K562 (cell line): ENCODE data around the gene CHAD. TPM values are rescaled to one million over a fixed set of nuclear protein-coding genes. Genes with fewer than 3 reads are reported as not detected.

Experiments
- E4F1 ChIP-seq: fragments of 250-450 bp; sonication (Bioruptor Pico); IDR thresholded peaks from 2 replicates; pipeline ENCODE4 v1.5.0; 2021; ENCODE audit warnings: mild to moderate bottlenecking, borderline replicate concordance
- ELK1 ChIP-seq: sonication (generic); formaldehyde crosslinking; IDR thresholded peaks from 2 replicates; pipeline ENCODE4 v1.8.1; 2022; ENCODE audit warnings: missing genetic modification reagents
- FOXK1 ChIP-seq: sonication (generic); formaldehyde crosslinking; IDR thresholded peaks from 2 replicates; pipeline ENCODE4 v1.8.0; 2022; ENCODE audit warnings: missing genetic modification reagents, mild to moderate bottlenecking, borderline replicate concordance
- KDM4B ChIP-seq, 2 experiments: fragments of 450-650 bp in 1 of 2; sonication (generic) in 1 of 2; IDR thresholded peaks; 2 replicates each; pipeline ENCODE4 v1.6.1; 2016 to 2017; ENCODE audit warnings: borderline replicate concordance in 2 of 2, antibody characterized with exemption in 1 of 2, low read depth in 1 of 2, mild to moderate bottlenecking in 1 of 2
- MTA3 ChIP-seq: fragments of 450-650 bp; formaldehyde crosslinking; IDR thresholded peaks from 2 replicates; pipeline ENCODE4 v1.6.1; 2017; ENCODE audit warnings: mild to moderate bottlenecking, borderline replicate concordance
- PREB ChIP-seq: sonication (generic); formaldehyde crosslinking; IDR thresholded peaks from 2 replicates; pipeline ENCODE4 v1.8.1; 2023; ENCODE audit warnings: mild to moderate bottlenecking, missing genetic modification reagents
- SRSF3 ChIP-seq: fragments of 200-400 bp; formaldehyde crosslinking; IDR thresholded peaks from 2 replicates; pipeline ENCODE4 v1.6.1; 2016; ENCODE audit warnings: mild to moderate bottlenecking, low read length, moderate library complexity; ENCODE audit not compliant: insufficient read depth
- ZBTB8A ChIP-seq: fragments of 450-650 bp; IDR thresholded peaks from 2 replicates; pipeline ENCODE4 v1.6.1; 2018; ENCODE audit warnings: mild to moderate bottlenecking, moderate library complexity; ENCODE audit not compliant: partially characterized antibody
- ZBTB9 ChIP-seq: fragments of 450-650 bp; formaldehyde crosslinking; IDR thresholded peaks from 2 replicates; pipeline ENCODE4 v1.4.0; 2020; ENCODE audit warnings: mild to moderate bottlenecking, moderate library complexity
- ZNF12 ChIP-seq: sonication (generic); formaldehyde crosslinking; IDR thresholded peaks from 2 replicates; pipeline ENCODE4 v1.4.0; 2020; ENCODE audit warnings: mild to moderate bottlenecking, missing genetic modification reagents
- ZNF274 ChIP-seq: IDR thresholded peaks from 2 replicates; pipeline ENCODE4 v1.6.1; 2011; ENCODE audit warnings: low read depth, mild to moderate bottlenecking, low read length, moderate library complexity, borderline replicate concordance
- ZNF318 ChIP-seq, 2 experiments: fragments of 450-650 bp; IDR thresholded peaks; 2 replicates each; pipeline ENCODE4 v1.6.1; 2016; ENCODE audit warnings: mild to moderate bottlenecking in 2 of 2, borderline replicate concordance in 1 of 2, low read depth in 1 of 2, moderate library complexity in 1 of 2
- ZNF644 ChIP-seq: fragments of 200-800 bp; sonication (Bioruptor generic); IDR thresholded peaks from 2 replicates; pipeline ENCODE4 v1.6.1; 2016; ENCODE audit warnings: low read depth, missing genetic modification characterization, missing compliant biosample characterization
- polyA plus RNA-seq, 8 experiments: library from polyadenylated mRNA; depleted of rRNA in 4 of 8; stranded (reverse) in 5 of 8; unstranded in 3 of 8; fragments of >200 nt; fragmentation: Nextera tagmentation in 2 of 8; fragmentation: Illumina TruSeq in 1 of 8; extraction: Ambion mirVana in 2 of 8; extraction: Trizol in 1 of 8; gene quantifications; 2 replicates each; pipeline versions ENCODE4 v1.2.1 to v1.2.3, GENCODE V29; 2011 to 2014; ENCODE audit warnings: inconsistent platforms in 1 of 8, missing spikeins in 1 of 8
- total RNA-seq, 7 experiments: library from RNA; depleted of rRNA in 6 of 7; stranded (reverse); fragments of >200 nt in 6 of 7; fragmentation: Illumina TruSeq in 2 of 7; extraction: Trizol in 2 of 7; gene quantifications; 2 replicates each; pipeline versions ENCODE4 v1.2.1 to v1.2.3, GENCODE V29; 2011 to 2021; ENCODE audit warnings: low replicate concordance in 1 of 7

The CHAD gene
- total and polyA plus RNA-seq, 9 of the 15 experiments (the other 6 are each of a cell fraction or from before 2014, with no cell fraction given), result not detected

GRCh38 chr17:50448643-50449042, 20.0 kb downstream of the CHAD start (continued):
- TF ChIP-seq ZNF318 (IDR thresholded peaks at IDR 0.05; ENCODE audit: borderline replicate concordance in 1 of 2, low read depth in 1 of 2) (no peak), ZNF274 (no peak), PREB (CRISPR knock-in tag) (no peak), ZBTB9 (CRISPR knock-in tag) (peak; percentile 81), E4F1 (CRISPR knock-in tag) (no peak), ELK1 (CRISPR knock-in tag) (no peak), ZNF644 (tag) (peak; percentile 80; the same call in 1 of the 2 replicates), ZNF12 (CRISPR knock-in tag) (no peak), FOXK1 (CRISPR knock-in tag) (no peak), ZBTB8A (no peak), SRSF3 (no peak), KDM4B (IDR thresholded peaks at IDR 0.05; ENCODE audit: borderline replicate concordance in 2 of 2, low read depth in 1 of 2) (no peak), MTA3 (no peak)
